Measurements from ENCODE around the gene NPC1. TPM values are rescaled to one million over a fixed set of nuclear protein-coding genes. Genes with fewer than 3 reads are reported as not detected.
"Not testable (repeated sequence)": the region's sequence is repeated elsewhere in the genome, so short reads cannot be mapped to it uniquely, and the experiment has no call there.

The NPC1 gene
- total RNA-seq, 1 donor from 2014 or later: 13.3 TPM

DNA sequence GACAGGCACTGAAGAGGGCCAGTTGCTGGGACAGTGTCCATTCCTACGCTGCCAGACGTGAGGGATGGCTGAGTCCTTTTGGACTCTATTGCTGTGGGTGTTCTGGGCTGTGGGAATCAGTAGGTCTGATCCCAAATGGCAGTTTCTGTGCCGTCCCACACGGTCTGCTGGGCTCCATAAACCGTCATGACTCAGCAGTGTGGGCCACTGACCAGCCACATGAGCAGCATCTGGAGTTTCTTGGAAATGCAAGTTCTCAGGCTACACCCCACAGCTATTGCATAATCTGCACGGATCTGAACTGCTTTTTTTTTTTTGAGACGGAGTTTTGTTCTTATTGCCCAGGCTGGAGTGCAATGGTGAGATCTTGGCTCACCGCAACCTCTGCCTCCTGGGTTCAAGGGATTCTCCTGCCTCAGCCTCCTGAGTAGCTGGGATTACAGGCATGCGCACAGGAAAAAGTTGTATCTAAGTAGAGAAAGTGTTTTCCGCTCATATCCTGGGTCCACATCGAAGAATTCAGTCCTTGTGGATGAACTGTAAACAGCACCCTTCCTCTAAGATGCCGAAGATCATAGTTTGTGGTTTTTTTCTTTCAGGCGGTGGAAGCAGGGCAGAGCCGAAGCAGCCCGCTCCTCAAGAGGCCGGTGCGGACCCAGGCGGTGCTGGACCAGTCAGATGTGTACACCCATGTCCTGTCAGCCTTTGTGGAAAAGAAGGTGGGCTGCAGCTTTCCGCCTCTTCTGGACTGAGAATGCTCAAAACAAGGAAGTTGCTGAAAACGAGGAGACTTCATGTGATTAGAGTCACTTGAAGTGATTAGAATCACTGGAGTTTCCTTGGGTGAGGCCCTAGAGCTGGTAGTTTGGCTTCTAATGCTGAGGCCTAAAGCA, 57.5 kb downstream of the NPC1 start:
- ATAC-seq: peak; percentile 3
- no peak for DNase-seq (ENCODE audit: low spot score)

- no peak for DNase-seq (ENCODE audit: low spot score)
These were observed 59.7 kb downstream of the NPC1 start for GRCh38 chr18:23526501-23527063.

GRCh38 chr18:23524213-23524707, 62.0 kb downstream of the NPC1 start:
- ATAC-seq (peak; percentile 88), DNase-seq (ENCODE audit: low spot score) (peak; percentile 63)

More at GRCh38 chr18:23526501-23527063, 59.7 kb downstream of the NPC1 start:
- ATAC-seq: no peak

- peak; percentile 53 for ATAC-seq
- DNase-seq (ENCODE audit: low spot score): no peak
These were observed 62.7 kb downstream of the NPC1 start for GRCh38 chr18:23523429-23524212.

GRCh38 chr18:23521907-23522306, 64.4 kb downstream of the NPC1 start:
- no peak for DNase-seq (ENCODE audit: low spot score)
- ATAC-seq: no peak

- DNase-seq (ENCODE audit: low spot score) (no peak), ATAC-seq (no peak)
These were observed 65.0 kb downstream of the NPC1 start for GRCh38 chr18:23521271-23521670.

DNA sequence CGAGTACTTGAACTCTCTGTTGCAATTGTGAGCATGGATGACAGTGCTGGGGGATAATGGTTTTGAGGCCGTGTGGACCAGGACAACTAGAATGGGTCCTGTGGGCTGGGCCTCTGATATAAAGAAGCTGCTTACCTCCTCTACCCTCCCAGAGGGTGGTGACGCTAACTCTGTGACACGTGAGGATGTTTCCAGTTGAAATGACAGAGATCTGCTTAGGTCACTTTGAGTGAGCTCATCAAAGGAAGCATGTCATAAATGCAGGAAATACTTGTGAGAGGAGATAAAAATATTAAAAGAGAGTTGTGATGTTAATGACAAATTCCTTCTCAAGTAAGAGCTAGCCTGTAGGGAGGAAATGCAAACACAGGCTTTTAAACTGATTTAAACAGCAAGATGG, 66.6 kb downstream of the NPC1 start:
- DNase-seq (ENCODE audit: low spot score): no peak

DNA sequence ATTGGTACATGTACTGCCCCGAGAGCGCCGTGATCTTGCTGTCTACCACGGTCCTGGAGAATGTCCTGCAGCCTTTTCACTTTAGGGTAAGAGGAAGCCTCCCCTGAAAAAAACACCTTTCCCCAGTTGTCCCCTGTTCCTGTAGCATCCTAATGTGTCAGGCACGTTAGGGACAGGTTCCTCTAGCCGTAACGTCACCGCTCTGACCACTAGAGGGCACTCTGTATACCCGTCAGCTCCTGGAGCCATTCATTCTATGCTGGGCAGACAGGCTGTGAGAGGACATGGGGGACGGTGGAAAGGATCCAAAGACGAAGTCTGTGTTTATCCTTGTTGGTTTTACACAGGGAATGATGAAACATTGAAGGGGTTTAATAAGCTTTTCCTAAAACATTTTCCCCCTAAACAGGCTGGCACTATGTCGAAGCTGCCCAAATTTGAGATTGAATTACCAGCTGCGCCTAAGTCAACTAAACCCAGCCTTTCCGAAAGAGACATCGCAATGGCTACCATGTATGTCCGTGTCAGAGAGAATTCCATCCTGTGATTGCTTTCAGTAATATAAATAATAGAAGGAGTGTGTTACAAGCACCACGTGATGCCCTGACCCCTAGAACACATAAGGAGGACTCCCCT, 70.3 kb downstream of the NPC1 start:
- peak; percentile 76 for DNase-seq (ENCODE audit: low spot score)
- ATAC-seq: peak; percentile 99

More for the DNA sequence above, 66.6 kb downstream of the NPC1 start:
- ATAC-seq: no peak

DNA sequence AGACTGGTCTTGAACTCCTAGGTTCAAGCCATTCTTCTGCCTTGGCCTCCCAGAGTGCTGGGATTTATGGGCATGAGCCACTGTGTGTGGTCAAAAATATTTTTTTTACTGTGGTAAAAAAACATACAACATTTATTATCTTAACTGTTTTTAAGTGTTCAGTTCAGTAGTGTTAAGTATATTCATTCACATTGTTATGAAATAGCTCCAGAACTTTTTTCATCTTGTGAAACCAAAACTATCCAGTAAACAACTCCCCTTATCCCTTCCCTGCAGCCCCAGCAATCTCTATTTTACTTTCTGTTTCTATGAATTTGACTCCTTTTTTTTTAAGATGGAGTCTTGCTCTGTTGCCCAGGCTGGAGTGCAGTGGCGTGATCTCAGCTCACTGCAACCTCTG, 73.7 kb downstream of the NPC1 start:
- ATAC-seq (no peak), DNase-seq (ENCODE audit: low spot score) (no peak)

- not testable (repeated sequence) for ATAC-seq; DNase-seq (ENCODE audit: low spot score)
These were observed 74.1 kb downstream of the NPC1 start for GRCh38 chr18:23512216-23512615.

- ATAC-seq; DNase-seq (ENCODE audit: low spot score): not testable (repeated sequence)
These were observed 75.4 kb downstream of the NPC1 start for GRCh38 chr18:23510923-23511322.

DNA sequence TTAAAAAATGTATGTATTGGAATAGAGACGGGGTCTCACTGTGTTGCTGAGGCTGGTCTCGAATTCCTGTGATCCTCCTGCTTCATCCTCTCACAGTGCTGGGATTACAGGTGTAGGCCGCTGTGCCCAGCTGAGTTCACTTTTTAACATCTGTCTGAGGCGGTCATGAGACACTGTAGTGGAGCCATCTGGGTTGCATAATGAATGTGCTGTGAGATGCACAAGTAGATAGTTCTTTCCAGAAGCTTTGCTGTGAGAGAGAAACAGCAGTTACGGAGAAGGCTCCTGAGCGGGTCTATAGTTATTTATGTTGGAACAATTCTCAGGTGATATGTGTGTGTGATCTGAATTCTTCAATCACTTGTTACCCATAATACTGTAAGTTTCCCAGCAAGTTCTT, 79.9 kb downstream of the NPC1 start:
- ATAC-seq: no peak
- DNase-seq (ENCODE audit: low spot score): no peak

- DNase-seq (ENCODE audit: low spot score): no peak
- ATAC-seq: peak; percentile 30
These were observed 81.6 kb downstream of the NPC1 start for GRCh38 chr18:23504720-23505119.

DNA sequence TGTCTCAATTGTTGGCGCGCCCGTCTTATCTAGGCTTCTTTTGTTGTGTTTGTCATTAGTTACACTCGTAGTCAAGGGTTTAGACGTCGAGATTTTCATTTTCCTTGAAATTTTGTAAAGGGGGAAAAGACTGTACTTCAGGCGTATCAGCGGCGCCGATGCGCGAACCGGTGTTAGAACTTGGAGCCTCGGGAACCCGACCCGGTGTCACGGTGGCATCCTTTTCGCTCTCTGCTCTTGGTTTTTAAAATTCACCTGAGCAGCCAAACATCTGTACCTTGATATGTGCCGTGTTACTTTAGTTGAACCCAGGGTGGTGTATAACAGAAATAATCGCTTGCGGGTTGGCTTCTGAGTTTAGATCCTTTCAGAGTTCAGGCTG, 82.4 kb downstream of the NPC1 start:
- ATAC-seq (no peak), DNase-seq (ENCODE audit: low spot score) (no peak)

- peak; percentile 98 for DNase-seq (ENCODE audit: low spot score)
- peak; percentile 92 for ATAC-seq
These were observed 83.0 kb downstream of the NPC1 start, which contains the start of gene RMC1 for GRCh38 chr18:23503038-23503962. Gene RMC1, plus strand, starts transcription at chr18:23503511. Its CDS starts 108 bp downstream, at chr18:23503619.

DNA sequence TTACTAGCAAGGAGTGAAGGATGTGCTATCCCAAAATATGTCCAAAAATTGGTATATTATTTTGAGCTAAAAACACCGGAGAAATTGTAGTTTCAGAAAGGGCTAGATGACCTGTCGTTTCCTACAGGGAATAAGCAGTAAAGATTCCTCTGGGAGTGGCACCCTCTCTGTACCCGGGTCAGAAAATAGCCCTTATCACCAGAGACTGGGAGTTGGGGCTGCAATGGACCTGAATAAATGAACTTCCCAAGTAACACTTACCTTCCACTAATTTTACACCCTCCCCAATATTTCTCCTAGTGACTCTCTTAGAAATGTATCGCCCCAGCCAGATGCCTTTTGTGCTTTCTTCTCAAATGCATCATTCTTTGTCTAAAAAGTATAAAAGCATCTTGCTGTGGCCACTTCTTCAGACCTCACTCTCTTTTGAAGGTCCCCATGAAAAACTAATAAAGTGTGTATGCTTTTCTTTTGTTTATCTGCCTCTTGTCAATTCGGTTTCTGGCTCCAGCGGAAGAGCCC, 83.7 kb downstream of the NPC1 start:
- ATAC-seq: no peak
- no peak for DNase-seq (ENCODE audit: low spot score)

DNA sequence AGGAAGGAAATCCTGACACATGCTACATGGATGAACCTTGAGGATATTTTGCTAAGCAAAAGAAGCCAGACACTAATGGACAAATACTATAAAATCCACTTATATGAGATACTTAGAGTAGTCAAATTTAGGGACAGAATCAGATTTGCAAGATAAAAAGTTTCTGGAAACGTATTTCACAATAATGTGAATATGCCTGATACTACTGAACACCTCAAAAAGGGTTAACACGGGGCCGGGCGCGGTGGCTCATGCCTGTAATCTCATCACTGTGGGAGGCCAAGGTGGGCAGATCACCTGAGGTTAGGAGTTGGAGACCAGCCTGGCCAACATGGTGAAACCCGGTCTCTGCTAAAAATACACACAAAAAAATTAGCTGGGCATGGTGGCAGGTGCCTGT, 84.7 kb downstream of the NPC1 start:
- ATAC-seq: no peak
- no peak for DNase-seq (ENCODE audit: low spot score)

DNA sequence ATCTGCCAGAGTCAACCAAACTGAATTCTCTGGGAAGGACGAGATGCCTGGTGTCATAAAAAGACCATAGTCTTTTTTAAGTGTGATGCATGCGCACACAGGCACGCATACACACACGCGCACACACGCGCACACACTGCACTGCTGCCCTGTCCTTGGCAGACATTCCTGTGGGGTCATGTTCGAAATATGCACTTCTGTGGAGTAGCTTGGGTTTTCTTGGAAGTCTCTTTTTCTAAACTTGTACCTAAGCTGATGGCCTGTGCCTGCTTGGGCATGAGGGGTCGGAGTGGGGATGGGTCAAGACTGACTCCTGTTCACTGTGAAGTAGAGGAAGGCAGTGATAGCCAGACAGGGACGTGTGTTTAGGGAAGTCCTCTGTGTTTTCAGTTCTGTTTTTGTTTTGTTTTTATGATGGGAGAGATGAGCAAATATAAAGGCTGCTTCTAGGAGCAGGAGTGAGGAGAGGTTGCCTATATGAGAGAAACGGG, 87.0 kb downstream of the NPC1 start:
- ATAC-seq: no peak
- no peak for DNase-seq (ENCODE audit: low spot score)

- ATAC-seq (peak; percentile 54), DNase-seq (ENCODE audit: low spot score) (peak; percentile 68)
These were observed 87.4 kb downstream of the NPC1 start for GRCh38 chr18:23498877-23499276.
